IMR-90 (cell line): Measurements from ENCODE around the gene ZNF133. TPM values are rescaled to one million over a fixed set of nuclear protein-coding genes. Genes with fewer than 3 reads are reported as not detected.

Source experiments
- ATAC-seq: fragments of 200-7000 bp; cut with Tn5 transposase; 2 replicates; pipeline ENCODE4 v1.9.1; 2020; ENCODE audit warnings: low read depth, mild to moderate bottlenecking, moderate library complexity
- BruUV-seq: library from RNA; stranded (reverse); fragments of 400-500 nt; replicated peaks from 2 replicates; lab custom pipeline; 2021; lab: Mats Ljungman, UMichigan
- CTCF ChIA-PET: fragments of 300-600 bp; formaldehyde crosslinking; extraction: SDS; loops from one replicate; lab custom pipeline; 2021; ENCODE audit warnings: antibody characterized with exemption; lab: Yijun Ruan, JAX
- POLR2A ChIA-PET: fragments of 300-600 bp; sonication (Branson Sonifier 250); formaldehyde crosslinking; loops from one replicate; lab custom pipeline; 2022; ENCODE audit warnings: antibody characterized with exemption; ENCODE audit not compliant: unreplicated experiment; lab: Charles Lee
- DNase-seq: peaks from one replicate; pipeline ENCODE4 v3.0.0; 2013
- H2AFZ ChIP-seq: replicated peaks from 2 replicates; pipeline ENCODE3; 2013; ENCODE audit warnings: low read length, mild to moderate bottlenecking; ENCODE audit not compliant: poor library complexity
- H2AK5ac ChIP-seq: 2 replicates; pipeline ENCODE4 v1.6.1; 2013; ENCODE audit warnings: low read depth, low read length, inconsistent platforms
- H2AK9ac ChIP-seq: replicated peaks from 2 replicates; pipeline ENCODE3; 2013; ENCODE audit warnings: mild to moderate bottlenecking, low read depth, low read length, moderate library complexity; ENCODE audit not compliant: poor library complexity
- H2BK120ac ChIP-seq: 2 replicates; pipeline ENCODE4 v1.6.1; 2013; ENCODE audit warnings: low read depth, low read length, inconsistent platforms
- H2BK15ac ChIP-seq: 3 replicates; pipeline ENCODE4 v1.6.1; 2013; ENCODE audit warnings: low read depth, low read length, inconsistent platforms
- H2BK20ac ChIP-seq: 2 replicates; pipeline ENCODE4 v1.6.1; 2013; ENCODE audit warnings: low read depth, mild to moderate bottlenecking, inconsistent platforms, low read length, moderate library complexity
- H2BK5ac ChIP-seq: 2 replicates; pipeline ENCODE4 v1.6.1; 2013; ENCODE audit warnings: mild to moderate bottlenecking, low read depth, low read length, inconsistent platforms; ENCODE audit not compliant: poor library complexity, severe bottlenecking
- H3K14ac ChIP-seq: replicated peaks from 2 replicates; pipeline ENCODE4 v1.6.1; 2013; ENCODE audit warnings: low read depth, low read length, inconsistent platforms
- H3K18ac ChIP-seq: 2 replicates; pipeline ENCODE4 v1.6.1; 2013; ENCODE audit warnings: low read depth, low read length, control low read depth
- H3K23ac ChIP-seq: 2 replicates; pipeline ENCODE4 v1.6.1; 2013; ENCODE audit warnings: low read depth, low read length, inconsistent platforms
- H3K27ac ChIP-seq: 2 replicates; pipeline ENCODE4 v1.5.1; 2013; ENCODE audit warnings: mild to moderate bottlenecking, control low read depth, low read length; ENCODE audit not compliant: insufficient read depth
- H3K27me3 ChIP-seq: 2 replicates; pipeline ENCODE4 v1.6.1; 2013; ENCODE audit warnings: low read length; ENCODE audit not compliant: control insufficient read depth, insufficient read depth
- H3K36me3 ChIP-seq: 2 replicates; pipeline ENCODE4 v1.6.1; 2013; ENCODE audit warnings: low read length, mixed read lengths; ENCODE audit not compliant: control insufficient read depth, insufficient read depth
- H3K4ac ChIP-seq: 2 replicates; pipeline ENCODE4 v1.6.1; 2013; ENCODE audit warnings: low read depth, low read length, inconsistent platforms
- H3K4me1 ChIP-seq: 2 replicates; pipeline ENCODE4 v1.6.1; 2013; ENCODE audit warnings: low read length, mixed read lengths; ENCODE audit not compliant: control insufficient read depth, insufficient read depth
- H3K4me2 ChIP-seq: 2 replicates; pipeline ENCODE4 v1.6.1; 2013; ENCODE audit warnings: low read depth, mild to moderate bottlenecking, control low read depth, low read length, moderate library complexity
- H3K4me3 ChIP-seq: 2 replicates; pipeline ENCODE4 v1.5.1; 2013; ENCODE audit warnings: low read depth, mild to moderate bottlenecking, control low read depth, low read length, moderate library complexity; ENCODE audit not compliant: insufficient read depth
- H3K56ac ChIP-seq: 2 replicates; pipeline ENCODE4 v1.6.1; 2013; ENCODE audit warnings: low read length, inconsistent platforms; ENCODE audit not compliant: insufficient read depth; ENCODE audit errors: extremely low read depth
- H3K79me1 ChIP-seq, 2 experiments: 2 replicates each; pipeline ENCODE4 v1.6.1; 2013; ENCODE audit warnings: low read length in 2 of 2, inconsistent platforms in 1 of 2, low read depth in 1 of 2
- H3K9ac ChIP-seq: 2 replicates; pipeline ENCODE4 v1.6.1; 2013; ENCODE audit warnings: low read depth, low read length, control low read depth
- H3K9me1 ChIP-seq: 2 replicates; pipeline ENCODE4 v1.6.1; 2013; ENCODE audit warnings: low read length, inconsistent platforms; ENCODE audit not compliant: insufficient read depth
- H3K9me3 ChIP-seq: 2 replicates; pipeline ENCODE4 v1.6.1; 2013; ENCODE audit warnings: low read length; ENCODE audit not compliant: control insufficient read depth, insufficient read depth
- H4K20me1 ChIP-seq: 2 replicates; pipeline ENCODE4 v1.6.1; 2013; ENCODE audit warnings: low read length, inconsistent platforms; ENCODE audit not compliant: insufficient read depth
- H4K5ac ChIP-seq: 2 replicates; pipeline ENCODE4 v1.6.1; 2013; ENCODE audit warnings: mild to moderate bottlenecking, low read depth, low read length, control low read depth
- H4K8ac ChIP-seq, 2 experiments: 2 replicates each; pipeline ENCODE4 v1.6.1; 2013; ENCODE audit warnings: low read depth in 2 of 2, low read length in 2 of 2, control low read depth in 1 of 2, inconsistent platforms in 1 of 2
- H4K91ac ChIP-seq: 2 replicates; pipeline ENCODE4 v1.6.1; 2013; ENCODE audit warnings: low read depth, low read length, inconsistent platforms; ENCODE audit not compliant: insufficient read depth
- BHLHE40 ChIP-seq: fragments of 150-350 bp; IDR thresholded peaks from 2 replicates; pipeline ENCODE4 v1.6.1; 2016; ENCODE audit warnings: mild to moderate bottlenecking, low read depth, low read length
- CHD1 ChIP-seq: IDR thresholded peaks from 2 replicates; pipeline ENCODE4 v1.6.1; 2012; ENCODE audit warnings: low read depth, low read length, improper control_type of control experiment
- ELK1 ChIP-seq: fragments of 150-350 bp; IDR thresholded peaks from 2 replicates; pipeline ENCODE4 v1.6.1; 2016; ENCODE audit warnings: low read depth, mild to moderate bottlenecking, low read length, moderate library complexity, borderline replicate concordance
- MAFK ChIP-seq: IDR thresholded peaks from 2 replicates; pipeline ENCODE4 v1.6.1; 2012; ENCODE audit warnings: low read depth, low read length, improper control_type of control experiment
- MAZ ChIP-seq: IDR thresholded peaks from 2 replicates; pipeline ENCODE4 v1.6.1; 2012; ENCODE audit warnings: low read depth, mild to moderate bottlenecking, low read length, improper control_type of control experiment, moderate library complexity, borderline replicate concordance
- MXI1 ChIP-seq: IDR thresholded peaks from 2 replicates; pipeline ENCODE4 v1.6.1; 2012; ENCODE audit warnings: low read depth, mild to moderate bottlenecking, low read length, moderate library complexity, borderline replicate concordance
- POLR2A ChIP-seq: IDR thresholded peaks from 2 replicates; pipeline ENCODE4 v1.6.1; 2012; ENCODE audit warnings: mild to moderate bottlenecking, low read depth, low read length
- RAD21 ChIP-seq: IDR thresholded peaks from 2 replicates; pipeline ENCODE4 v1.6.1; 2012; ENCODE audit warnings: low read length, improper control_type of control experiment
- RCOR1 ChIP-seq: IDR thresholded peaks from 2 replicates; pipeline ENCODE4 v1.6.1; 2012; ENCODE audit warnings: mild to moderate bottlenecking, low read length, improper control_type of control experiment; ENCODE audit not compliant: insufficient replicate concordance
- RFX5 ChIP-seq: IDR thresholded peaks from 2 replicates; pipeline ENCODE4 v1.8.0; 2012; ENCODE audit warnings: low read depth, mild to moderate bottlenecking, low read length, moderate library complexity
- SMC3 ChIP-seq: fragments of 150-350 bp; IDR thresholded peaks from 2 replicates; pipeline ENCODE4 v1.6.1; 2016; ENCODE audit warnings: low read depth, mild to moderate bottlenecking, antibody characterized with exemption, low read length, moderate library complexity
- USF2 ChIP-seq: fragments of 150-350 bp; IDR thresholded peaks from 2 replicates; pipeline ENCODE4 v1.6.1; 2017; ENCODE audit warnings: mild to moderate bottlenecking, antibody characterized with exemption, low read length, low read depth
- WGBS, 2 experiments: methylation state at CpG; one replicate each; pipeline versions ENCODE4 v1.1.5 to v1.1.7; 2013; ENCODE audit warnings: missing lambda C conversion rate in 2 of 2; ENCODE audit not compliant: insufficient read length in 1 of 2; ENCODE audit errors: extremely low coverage in 2 of 2; 5-methylcytosine and 5-hydroxymethylcytosine counted together
- dilution Hi-C: fragments of 300-500 bp; cut with HindIII; formaldehyde crosslinking; loops from one replicate; pipeline ENCODE4 v1.14.3; 2018; ENCODE audit warnings: low sequenced_read_pairs; ENCODE audit not compliant: unreplicated experiment
- in situ Hi-C: fragments of 300-500 bp; cut with MboI; formaldehyde crosslinking; loops from 3 replicates; pipeline ENCODE4 v1.14.3; 2019; ENCODE audit warnings: low sequenced_read_pairs, inconsistent platforms, mixed read lengths
- intact Hi-C: fragments of 100-400 bp; cut with micrococcal nuclease; formaldehyde crosslinking; loops from 2 replicates; pipeline ENCODE4 v1.10.0; 2022
- polyA plus RNA-seq, 3 experiments: library from polyadenylated mRNA; depleted of rRNA; stranded (reverse); fragments of >200 nt; gene quantifications; 2 replicates each; pipeline ENCODE4 v1.2.3, GENCODE V29; 2012; ENCODE audit warnings: low replicate concordance in 1 of 3
- total RNA-seq: library from RNA; depleted of rRNA; stranded (reverse); fragments of >200 nt; gene quantifications from 2 replicates; pipeline ENCODE4 v1.2.3, GENCODE V29; 2012

ZNF133 gene
- total and polyA plus RNA-seq, 2 of the 4 experiments (the other 2 are of a cell fraction), result 18.3 to 33.5 TPM

- H4K20me1 ChIP-seq, result no peaks in the 10 kb centered on the region
- peaks cover 23% of the 10 kb centered on the region for H3K36me3 ChIP-seq
- no peak overlapping the region for H3K18ac ChIP-seq
- no peak overlapping the region for H3K14ac ChIP-seq
- H3K4me3 ChIP-seq, result no peak overlapping the region
- no peak overlapping the region for H2AK5ac ChIP-seq
- no peak overlapping the region for H3K9ac ChIP-seq
- TF ChIP-seq RAD21 (no peak), RCOR1 (no peak), POLR2A (no peak), MAZ (no peak), BHLHE40 (no peak), SMC3 (no peak), MXI1 (no peak), RFX5 (no peak), CHD1 (no peak), MAFK (no peak), USF2 (no peak), ELK1 (no peak)
- H4K5ac ChIP-seq, result no peak overlapping the region
- no peak overlapping the region for H3K27ac ChIP-seq
- no peak overlapping the region for H2BK5ac ChIP-seq
- dilution Hi-C loops (no loop called here), intact Hi-C loops (no loop called here), in situ Hi-C loops (no loop called here)
- peaks cover 12 to 29% of the 10 kb centered on the region in 2 experiments for H3K79me1 ChIP-seq
- no TSS peak for BruUV-seq
- H4K8ac ChIP-seq, result no peak overlapping the region
- no peak overlapping the region for H3K4ac ChIP-seq
- H3K23ac ChIP-seq, result no peak overlapping the region
- peaks cover 9% of the 10 kb centered on the region; the same call in 1 of the 2 replicates for H3K9me1 ChIP-seq
- ChIA-PET POLR2A (no interaction called here), CTCF (no interaction called here)
- H2BK120ac ChIP-seq, result no peak overlapping the region
- H3K4me2 ChIP-seq, result no peak overlapping the region
- no peak overlapping the region for H3K56ac ChIP-seq
- H3K4me1 ChIP-seq, result no peaks in the 10 kb centered on the region; the same call in 1 of the 2 replicates
- H3K27me3 ChIP-seq, result no peaks in the 10 kb centered on the region
- no peak for DNase-seq
- H2BK20ac ChIP-seq, result no peak overlapping the region
- WGBS, 2 experiments, result no CpG with 5 or more reads among the region's 9 CpGs
- H3K9me3 ChIP-seq, result no peaks in the 10 kb centered on the region
- H2AK9ac ChIP-seq, result no peak overlapping the region
- H4K91ac ChIP-seq, result no peak overlapping the region
- no peak for ATAC-seq
- H2BK15ac ChIP-seq, result no peak overlapping the region
- H2AFZ ChIP-seq, result no peak overlapping the region
Observed at GRCh38 chr20:18312723-18313122, 24.4 kb downstream of the ZNF133 start.
